PC-3 (cell line): Measurements from ENCODE around the gene GRIN3B.

Source experiments
- CTCF ChIP-seq: fragments of 300-600 bp; sonication (generic); conservative IDR thresholded peaks from 2 replicates; pipeline ENCODE4 v1.5.1; 2017; ENCODE audit warnings: antibody characterized with exemption, low read depth, mild to moderate bottlenecking, low read length
- EZH2 ChIP-seq: fragments of 300-600 bp; sonication (generic); IDR thresholded peaks from one replicate; pipeline ENCODE4 v1.6.1; 2017; ENCODE audit warnings: antibody characterized with exemption, mild to moderate bottlenecking, low read length; ENCODE audit not compliant: unreplicated experiment

GRCh38 chr19:1051791-1052190 is 51.6 kb downstream of the GRIN3B start:
- TF ChIP-seq CTCF (no peak), EZH2 (no peak)
